Left colon (tissue), 2 donors: Measurements from ENCODE around the gene FRAT1. TPM values are rescaled to one million over a fixed set of nuclear protein-coding genes. Genes with fewer than 3 reads are reported as not detected.
"Not testable (repeated sequence)": the region's sequence is repeated elsewhere in the genome, so short reads cannot be mapped to it uniquely, and the experiment has no call there.

ENCODE experiments used
- ATAC-seq: fragments of 200-7000 bp; cut with Tn5 transposase; one replicate; pipeline ENCODE4 v1.9.1; 2020; ENCODE audit warnings: mild to moderate bottlenecking, moderate library complexity
- DNase-seq, 2 donors: peaks; one replicate each; pipeline ENCODE4 v3.0.0-alpha.2; 2020
- intact Hi-C, 2 donors: fragments of 100-400 bp; cut with DNase I in 1 of 2; cut with micrococcal nuclease in 1 of 2; formaldehyde crosslinking; loops; one replicate each; pipeline versions ENCODE4 v1.11.2 to v1.14.0; 2022; cut with DNase I, micrococcal nuclease
- long read RNA-seq: library from polyadenylated mRNA; unstranded; transcript quantifications from one replicate; pipeline ENCODE4 v2.0.0, GENCODE V29; 2021
- total RNA-seq, 2 donors: library from RNA; stranded (reverse); fragmentation: NEBNext Ultra II Directional; extraction: Animal tissue kit (Norgen Biotek cat#: 25700); gene quantifications; one replicate each; pipeline ENCODE4 v1.2.1, GENCODE V29; 2021
- donor health status: DM: no; HTN: no; CAD: no.
- donor health status: DM: yes; HTN: yes; CAD: no.

Gene FRAT1, protein sequence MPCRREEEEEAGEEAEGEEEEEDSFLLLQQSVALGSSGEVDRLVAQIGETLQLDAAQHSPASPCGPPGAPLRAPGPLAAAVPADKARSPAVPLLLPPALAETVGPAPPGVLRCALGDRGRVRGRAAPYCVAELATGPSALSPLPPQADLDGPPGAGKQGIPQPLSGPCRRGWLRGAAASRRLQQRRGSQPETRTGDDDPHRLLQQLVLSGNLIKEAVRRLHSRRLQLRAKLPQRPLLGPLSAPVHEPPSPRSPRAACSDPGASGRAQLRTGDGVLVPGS
- total RNA-seq, result 10 to 100 TPM in 1 of 2 donors, 1 to 10 TPM in 1; 6.9 to 10.5 TPM
- long read RNA-seq, transcript FRAT1-201 (1 exons, 2,649 nt), result major isoform, 23 of 23 reads
- long read RNA-seq, partial matches to known transcripts, result 0 of 23 reads
- long read RNA-seq, other reads (novel, unspliced or antisense), result 0 of 23 reads

DNA sequence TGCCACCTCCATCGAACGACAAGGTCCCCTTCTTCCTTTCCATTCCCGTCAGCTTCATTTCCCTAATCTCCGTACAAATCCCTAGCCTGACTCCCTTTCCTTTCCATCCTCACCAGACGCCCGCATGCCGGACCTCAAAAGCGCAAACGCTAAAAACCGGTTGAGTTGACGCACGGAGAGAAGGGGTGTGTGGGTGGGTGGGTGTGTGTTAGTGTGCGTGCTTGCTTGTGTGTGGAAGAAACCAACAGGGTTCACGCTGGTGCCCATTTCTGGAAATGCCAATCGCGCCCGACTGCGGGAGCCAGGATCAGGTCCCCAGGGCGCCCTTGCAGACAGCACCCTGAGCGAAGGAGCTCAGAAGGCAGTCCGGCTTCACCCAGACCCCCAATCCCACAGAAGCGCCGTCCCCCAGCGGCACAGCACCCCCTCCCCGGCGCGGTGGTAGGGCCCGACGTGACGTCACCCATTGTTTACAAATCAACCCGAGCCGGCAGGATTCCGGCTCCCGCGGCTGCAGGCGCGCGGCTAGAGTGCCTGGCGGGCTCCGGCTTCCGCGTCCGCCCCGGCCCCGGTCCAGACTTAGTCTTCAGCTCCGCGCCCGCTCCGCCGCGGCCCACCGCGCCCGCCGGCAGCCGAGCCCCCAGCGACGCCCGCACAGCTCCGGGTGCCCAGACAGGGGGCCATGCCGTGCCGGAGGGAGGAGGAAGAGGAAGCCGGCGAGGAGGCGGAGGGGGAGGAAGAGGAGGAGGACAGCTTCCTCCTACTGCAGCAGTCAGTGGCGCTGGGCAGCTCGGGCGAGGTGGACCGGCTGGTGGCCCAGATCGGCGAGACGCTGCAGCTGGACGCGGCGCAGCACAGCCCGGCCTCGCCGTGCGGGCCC lies at the start of gene FRAT1:
TSS of gene FRAT1 (plus strand) at position 500 of the 880 bp plus-strand sequence. CDS start at position 683, 183 bp downstream.
- DNase-seq (peak; percentile 89 to 93), ATAC-seq (peak; percentile 80)
- intact Hi-C loops, result no loop called here

DNA sequence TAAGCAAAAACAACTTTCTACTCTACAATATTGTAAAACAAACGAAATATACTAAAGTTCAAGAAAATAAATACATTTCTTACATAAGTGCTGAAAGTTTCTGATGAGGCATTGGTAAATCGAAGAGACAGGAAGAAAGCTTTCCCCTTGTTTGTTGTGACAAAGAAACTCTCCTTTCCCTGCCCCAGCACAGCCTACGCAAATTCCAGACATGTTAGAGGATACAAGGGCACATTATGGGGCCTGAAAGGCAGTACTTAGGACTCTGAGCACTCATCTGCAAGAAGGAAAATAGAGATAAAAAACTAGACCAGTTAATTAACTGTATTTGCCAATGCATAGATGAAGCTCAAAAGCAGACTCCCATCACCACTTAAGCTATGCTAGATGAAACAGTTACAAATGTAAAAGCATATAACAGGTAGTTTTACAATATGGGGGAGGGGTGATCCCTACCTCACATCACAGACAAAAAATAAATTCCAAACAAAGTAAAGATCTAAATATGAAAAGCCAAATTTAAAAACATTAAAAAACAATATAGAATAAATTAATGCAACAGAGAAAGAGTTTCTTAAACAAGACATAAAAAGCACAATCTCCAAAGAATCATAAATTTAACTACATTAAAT lies 48.4 kb upstream of the FRAT1 start:
- ATAC-seq, result no peak
- DNase-seq, result no peak
- intact Hi-C loops, result loop anchor here in 1 of 2 donors (10.0 kb wide), 1 partner anchor 84 kb away; no protein-coding TSS in a partner anchor

DNA sequence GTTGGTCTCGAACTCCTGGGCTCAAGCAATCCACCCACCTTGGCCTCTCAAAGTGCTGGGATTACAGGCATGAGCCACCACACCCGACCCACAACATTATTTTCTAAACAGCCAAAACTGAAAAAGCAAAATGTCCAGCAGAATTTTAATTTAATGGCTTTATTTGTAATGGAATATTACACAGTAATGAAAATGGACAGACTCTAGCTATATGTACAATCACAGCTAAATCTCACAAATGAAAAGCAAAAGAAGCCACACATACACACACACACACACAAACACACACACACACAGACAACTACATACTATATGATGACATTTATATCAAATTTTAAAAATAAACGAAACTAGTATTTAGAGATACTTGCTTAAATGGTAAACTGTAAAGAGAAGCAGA lies 45.4 kb upstream of the FRAT1 start:
- intact Hi-C loops, result loop anchor here in 1 of 2 donors (10.0 kb wide), 1 partner anchor 81 kb away; no protein-coding TSS in a partner anchor
- ATAC-seq (no peak), DNase-seq (no peak)

DNA sequence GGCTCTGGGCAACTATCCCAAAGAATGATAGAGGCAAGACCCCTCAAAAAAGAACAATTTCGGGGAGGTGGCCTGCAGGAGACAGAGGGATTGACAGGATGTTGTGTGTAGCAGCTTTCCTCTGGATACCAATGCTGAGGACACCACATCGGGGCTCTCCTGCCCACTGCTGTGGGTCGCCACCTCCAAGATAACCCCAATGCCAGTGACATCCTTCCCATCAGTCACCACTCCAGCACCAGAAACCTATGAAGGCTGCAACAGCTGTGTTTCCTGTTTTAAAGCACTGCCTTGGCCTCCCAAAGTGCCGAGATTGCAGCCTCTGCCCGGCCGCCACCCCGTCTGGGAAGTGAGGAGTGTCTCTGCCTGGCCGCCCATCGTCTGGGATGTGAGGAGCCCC lies 44.2 kb upstream of the FRAT1 start:
- ATAC-seq, result no peak
- intact Hi-C loops, result loop anchor here in 1 of 2 donors (10.0 kb wide), 1 partner anchor 80 kb away; no protein-coding TSS in a partner anchor
- DNase-seq, result no peak

DNA sequence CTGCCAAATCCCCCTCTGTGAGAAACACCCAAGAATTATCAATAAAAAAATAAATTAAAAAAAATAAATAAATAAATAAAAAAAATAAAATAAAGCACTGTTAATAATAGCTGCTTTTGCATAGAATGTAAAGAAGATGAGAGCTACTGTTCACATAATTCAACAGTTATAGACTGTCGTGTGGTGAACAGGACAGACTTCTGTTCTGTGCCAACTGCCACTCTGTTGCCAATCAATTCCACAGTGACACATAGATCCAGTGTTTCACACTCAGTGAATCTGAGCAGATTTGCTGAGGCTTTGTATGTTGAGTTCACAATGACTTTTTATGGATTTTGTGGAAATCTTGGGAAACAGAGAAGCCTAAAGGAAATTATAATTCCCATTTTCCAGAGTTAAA lies 41.5 kb upstream of the FRAT1 start:
- intact Hi-C loops, result loop anchor here in 1 of 2 donors (10.0 kb wide), 1 partner anchor 77 kb away; no protein-coding TSS in a partner anchor
- no peak for DNase-seq
- ATAC-seq, result no peak

DNA sequence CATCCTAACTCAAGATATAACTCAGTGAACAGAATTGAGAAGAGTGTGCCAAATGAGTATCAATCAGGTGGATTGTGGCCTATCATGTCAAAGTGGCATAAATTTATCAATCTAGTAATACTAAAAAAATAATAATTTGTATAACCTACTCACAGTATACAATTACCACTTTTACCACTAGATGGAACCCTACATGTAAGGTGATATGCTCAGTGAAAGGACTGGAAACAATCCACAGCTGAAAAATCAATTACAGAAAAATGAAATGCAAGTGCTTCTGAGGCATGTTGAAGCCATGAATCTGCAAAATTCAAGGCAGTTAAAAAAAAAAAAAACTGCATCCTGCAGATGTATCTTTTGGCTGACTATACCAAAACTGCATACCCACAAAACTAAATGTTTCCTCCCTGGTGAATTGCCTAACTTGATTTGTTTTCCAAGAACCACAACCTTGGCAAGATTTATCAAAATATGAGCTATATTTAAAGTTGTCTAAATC lies 40.5 kb upstream of the FRAT1 start:
- DNase-seq (no peak), ATAC-seq (peak; percentile 70)
- intact Hi-C loops, result loop anchor here in 1 of 2 donors (10.0 kb wide), 1 partner anchor 76 kb away; no protein-coding TSS in a partner anchor

DNA sequence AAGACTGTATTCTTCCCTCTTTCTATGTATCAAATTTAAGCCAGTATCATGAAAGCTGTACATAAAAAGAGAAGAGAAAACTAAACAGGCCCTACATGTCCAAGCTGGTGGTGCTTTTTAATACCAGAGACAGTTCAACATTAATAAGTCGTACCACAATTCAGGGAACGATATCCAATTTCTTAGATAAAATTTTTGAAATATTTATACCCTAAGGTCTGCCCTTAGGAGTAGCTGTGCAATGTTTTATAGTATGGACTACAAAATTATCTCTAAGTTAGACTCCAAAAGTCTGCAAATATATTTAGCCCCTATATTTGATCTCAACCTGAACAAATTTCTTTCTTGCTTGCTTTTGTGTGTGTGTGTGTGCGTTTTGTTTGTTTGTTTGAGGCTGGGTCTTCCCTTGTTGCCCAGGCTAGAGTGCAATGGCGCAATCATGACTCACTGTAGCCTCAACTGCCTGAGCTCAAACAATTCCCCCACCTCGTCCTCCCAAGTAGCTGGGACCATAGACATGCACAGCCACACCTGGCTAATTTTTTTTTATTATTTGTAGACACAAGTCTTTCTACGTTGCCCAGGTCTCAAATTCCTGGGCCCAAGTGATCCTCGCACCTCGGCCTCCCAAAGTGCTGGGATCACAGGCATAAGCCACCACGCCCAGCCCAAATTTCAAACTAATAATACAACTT lies 39.8 kb upstream of the FRAT1 start:
- ATAC-seq (peak; percentile 34), DNase-seq (no peak)
- intact Hi-C loops, result loop anchor here in 1 of 2 donors (10.0 kb wide), 1 partner anchor 76 kb away; no protein-coding TSS in a partner anchor

DNA sequence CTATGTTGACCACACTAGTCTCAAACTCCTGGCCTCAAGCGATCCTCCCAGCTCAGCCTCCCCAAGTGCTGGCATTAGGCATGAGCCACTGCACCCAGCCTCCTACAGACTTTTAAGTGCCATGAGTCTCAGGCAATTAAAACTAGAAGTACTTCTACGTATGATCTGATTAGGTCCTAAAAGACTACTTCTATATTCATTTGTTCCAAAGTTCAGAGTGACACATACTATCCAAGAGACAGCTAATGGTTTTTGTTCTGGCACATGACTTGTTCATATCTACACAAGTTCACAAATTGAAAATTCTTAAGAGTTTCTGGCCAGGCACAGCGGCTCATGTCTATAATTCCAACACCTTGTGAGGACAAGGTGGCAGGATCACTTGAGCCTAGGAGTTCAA lies 38.3 kb upstream of the FRAT1 start:
- peak; percentile 93 for ATAC-seq
- DNase-seq, result no peak
- intact Hi-C loops, result loop anchor here in 1 of 2 donors (10.0 kb wide), 1 partner anchor 54 kb away; the partner anchor contains the start of gene FRAT2

DNA sequence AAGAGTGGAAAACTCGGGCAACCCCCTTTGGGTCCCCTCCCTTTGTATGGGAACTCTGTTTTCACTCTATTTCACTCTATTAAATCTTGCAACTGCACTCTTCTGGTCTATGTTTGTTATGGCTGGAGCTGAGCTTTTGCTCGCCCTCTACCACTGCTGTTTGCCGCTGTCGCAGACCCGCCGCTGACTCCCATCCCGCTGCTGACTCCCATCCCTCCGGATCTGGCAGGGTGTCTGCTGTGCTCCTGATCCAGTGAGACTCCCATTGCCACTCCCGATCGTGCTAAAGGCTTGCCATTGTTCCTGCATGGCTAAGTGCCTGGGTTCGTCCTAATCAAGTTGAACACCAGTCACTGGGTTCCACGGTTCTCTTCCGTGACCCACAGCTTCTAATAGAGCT lies 29.0 kb upstream of the FRAT1 start:
- intact Hi-C loops, ATAC-seq, DNase-seq: not testable (repeated sequence)

DNA sequence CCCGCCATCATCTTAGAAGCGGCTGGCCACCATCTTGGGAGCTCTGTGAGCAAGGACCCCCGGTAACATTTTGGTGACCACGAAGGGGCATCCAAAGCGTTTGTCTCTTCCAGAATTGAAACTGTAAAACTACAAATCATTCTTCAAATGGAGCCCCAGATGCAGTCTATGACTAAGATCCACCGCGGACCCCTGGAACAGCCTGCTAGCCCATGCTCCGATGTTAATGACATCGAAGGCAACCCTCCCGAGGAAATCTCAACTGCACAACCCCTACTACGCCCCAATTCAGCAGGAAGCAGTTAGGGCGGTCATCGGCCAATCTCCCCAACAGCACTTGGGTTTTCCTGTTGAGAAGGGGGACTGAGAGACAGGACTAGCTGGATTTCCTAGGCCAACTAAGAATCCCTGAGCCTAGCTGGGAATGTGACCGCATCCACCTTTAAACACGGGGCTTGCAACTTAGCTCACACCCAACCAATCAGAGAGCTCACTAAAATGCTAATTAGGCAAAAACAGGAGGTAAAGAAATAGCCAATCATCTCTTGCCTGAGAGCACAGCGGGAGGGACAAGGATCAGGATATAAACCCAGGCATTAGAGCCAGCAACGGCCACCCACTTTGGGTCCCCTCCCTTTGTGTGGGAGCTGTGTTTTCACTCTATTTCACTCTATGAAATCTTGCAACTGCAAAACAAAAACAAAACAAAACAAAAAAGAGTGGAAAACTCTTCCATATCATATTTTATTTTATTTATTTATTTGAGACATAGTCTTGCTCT lies 28.3 kb upstream of the FRAT1 start:
- ATAC-seq, intact Hi-C loops: not testable (repeated sequence)
- peak in 1 of 2 donors; percentile 14 for DNase-seq

DNA sequence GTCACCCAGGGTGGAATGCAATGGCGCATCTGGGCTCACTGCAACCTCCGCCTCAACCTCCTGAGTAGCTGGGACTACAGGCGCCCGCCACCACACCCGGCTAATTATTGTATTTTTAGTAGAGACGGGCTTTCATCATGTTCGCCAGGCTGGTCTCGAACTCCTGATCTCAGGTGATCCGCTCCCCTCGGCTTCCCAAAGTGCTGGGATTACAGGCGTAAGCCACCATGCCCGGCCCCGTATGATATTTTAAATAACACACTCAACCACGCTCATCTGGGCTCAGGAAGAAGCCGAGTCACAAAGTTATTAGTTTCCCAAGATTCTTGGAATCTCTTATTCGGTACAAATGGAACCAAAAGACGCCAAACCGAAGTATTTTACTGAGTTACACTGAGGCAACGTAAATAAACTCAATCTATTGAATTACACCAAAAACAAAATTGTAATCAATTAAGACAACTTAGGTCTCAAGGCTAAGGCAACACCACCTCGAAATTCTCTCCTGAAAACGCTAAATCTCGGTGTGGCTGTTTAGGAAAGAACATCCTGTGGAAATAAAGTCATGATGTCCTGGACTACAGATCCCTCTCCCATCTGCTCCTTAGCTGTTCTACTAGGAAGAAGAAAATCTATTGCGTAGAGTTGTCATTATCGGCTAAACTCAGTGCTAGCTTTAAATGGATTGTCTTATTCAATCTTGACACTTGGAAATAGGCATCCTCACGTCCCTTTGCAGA lies 27.5 kb upstream of the FRAT1 start:
- intact Hi-C loops, result no loop called here
- peak; percentile 29 for ATAC-seq
- DNase-seq, result peak in 1 of 2 donors; percentile 16

DNA sequence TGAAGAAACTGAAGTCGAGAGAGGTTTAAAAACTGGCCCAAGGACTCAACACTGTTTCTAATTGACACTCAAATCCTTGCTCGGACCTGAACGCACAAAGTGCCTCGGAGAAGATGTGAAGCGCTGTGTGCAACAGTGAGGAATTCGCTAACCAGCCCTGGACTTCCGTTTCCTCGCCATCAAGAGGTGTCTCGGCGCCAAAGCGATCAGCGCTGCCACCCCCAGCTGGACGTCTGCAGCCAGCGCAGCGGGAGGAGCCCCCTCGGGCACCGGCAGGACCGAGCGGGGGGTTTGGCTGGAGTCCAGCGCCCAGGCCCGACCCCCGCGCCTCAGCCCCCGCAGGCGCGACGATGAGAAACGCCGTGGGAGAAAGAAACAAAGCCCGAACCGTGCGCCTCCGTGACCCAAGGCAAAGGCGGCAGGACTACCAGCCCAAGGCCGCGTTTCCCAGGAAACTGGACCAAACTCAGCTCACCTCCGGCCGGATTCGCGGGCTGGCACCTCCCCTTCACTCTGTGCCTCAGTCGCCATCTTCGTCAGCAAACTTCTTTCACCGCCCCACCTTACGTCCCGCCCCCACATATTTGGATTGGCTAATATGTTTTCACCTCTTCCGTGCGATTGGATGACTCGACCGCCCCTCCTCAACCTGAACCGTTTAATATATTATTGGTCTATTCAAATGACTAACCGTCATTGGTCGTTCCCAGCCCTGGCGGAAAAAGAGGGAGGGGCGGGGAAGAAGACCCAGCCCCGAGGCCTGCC lies 26.8 kb upstream of the FRAT1 start, which contains the start of gene ARHGAP19:
TSS of gene ARHGAP19 (minus strand) at position 541 of the 765 bp plus-strand sequence. CDS start at position 531, 10 bp downstream.
- ATAC-seq, result peak; percentile 97
- intact Hi-C loops, result no loop called here
- peak; percentile 94 to 97 for DNase-seq

DNA sequence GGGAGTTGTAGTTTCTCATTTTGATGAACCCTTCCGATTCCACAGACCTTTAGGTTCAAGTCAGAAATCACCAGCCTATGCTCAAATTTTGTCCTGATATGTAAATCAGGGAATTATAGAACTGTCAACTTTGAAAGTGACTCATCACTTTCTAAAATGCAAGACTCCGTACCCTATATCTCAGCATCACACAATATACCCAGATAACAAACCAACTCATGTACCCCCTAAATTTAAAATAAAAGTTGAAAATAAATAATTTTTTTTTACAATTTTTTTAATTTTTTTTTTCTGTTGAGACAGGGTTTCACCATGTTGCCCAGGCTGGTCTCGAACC lies 26.2 kb upstream of the FRAT1 start:
- intact Hi-C loops, result no loop called here
- DNase-seq, result no peak
- ATAC-seq, result no peak

DNA sequence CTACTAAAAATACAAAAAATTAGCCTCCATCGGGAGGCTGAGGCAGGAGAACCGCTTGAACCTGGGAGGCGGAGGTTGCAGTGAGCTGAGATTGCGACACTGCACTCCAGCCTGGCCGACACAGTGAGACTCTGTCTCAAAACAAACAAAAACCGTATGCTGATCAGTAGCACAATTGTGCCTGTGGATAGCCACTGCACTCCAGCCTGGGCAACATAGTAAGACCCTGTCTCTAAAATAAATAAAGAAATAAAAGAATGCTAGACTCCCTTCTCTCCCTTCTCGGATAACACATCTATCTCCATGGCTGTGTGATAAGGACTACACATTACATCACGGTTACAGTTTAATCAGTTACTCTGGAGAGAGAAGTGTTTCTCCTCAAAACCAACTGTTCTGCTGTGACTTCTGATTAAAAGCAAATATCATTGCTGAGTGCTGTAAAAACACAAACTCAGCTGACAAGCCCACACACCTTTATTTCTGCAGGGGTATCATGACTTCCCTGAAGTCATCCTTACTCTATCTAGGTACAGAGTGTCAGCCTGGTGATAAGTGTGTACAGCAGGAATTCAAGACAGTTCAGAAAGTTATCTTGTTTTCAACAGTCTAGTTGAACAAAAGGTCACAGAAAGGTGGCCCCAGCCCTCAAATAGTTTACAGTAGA lies 21.4 kb upstream of the FRAT1 start:
- intact Hi-C loops, result no loop called here
- ATAC-seq (no peak), DNase-seq (no peak)

DNA sequence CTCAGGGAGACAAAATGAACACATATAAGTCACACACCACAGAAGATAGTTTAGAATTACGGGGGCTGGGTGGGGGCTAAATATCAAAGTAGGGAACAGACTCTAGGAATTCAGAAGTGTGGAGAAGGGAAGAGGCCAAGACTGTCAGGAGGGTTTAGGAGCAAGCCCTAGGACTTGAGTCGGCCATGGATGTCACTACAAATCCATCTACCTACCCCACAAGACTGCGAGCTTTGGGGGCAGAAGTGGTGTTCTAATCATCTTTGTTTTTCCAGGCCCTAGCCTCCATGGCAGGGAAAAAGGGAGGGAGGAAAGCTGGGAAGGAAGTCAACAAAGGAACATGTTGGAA lies 20.9 kb upstream of the FRAT1 start:
- intact Hi-C loops, result no loop called here
- DNase-seq, result no peak
- no peak for ATAC-seq
